OCI-M1 (cell line): ENCODE measurements around the gene LBR.

Experiments used
- DNase-seq: peaks from one replicate; lab custom pipeline; 2025; lab: John Stamatoyannopoulos, UW

The LBR gene

DNA sequence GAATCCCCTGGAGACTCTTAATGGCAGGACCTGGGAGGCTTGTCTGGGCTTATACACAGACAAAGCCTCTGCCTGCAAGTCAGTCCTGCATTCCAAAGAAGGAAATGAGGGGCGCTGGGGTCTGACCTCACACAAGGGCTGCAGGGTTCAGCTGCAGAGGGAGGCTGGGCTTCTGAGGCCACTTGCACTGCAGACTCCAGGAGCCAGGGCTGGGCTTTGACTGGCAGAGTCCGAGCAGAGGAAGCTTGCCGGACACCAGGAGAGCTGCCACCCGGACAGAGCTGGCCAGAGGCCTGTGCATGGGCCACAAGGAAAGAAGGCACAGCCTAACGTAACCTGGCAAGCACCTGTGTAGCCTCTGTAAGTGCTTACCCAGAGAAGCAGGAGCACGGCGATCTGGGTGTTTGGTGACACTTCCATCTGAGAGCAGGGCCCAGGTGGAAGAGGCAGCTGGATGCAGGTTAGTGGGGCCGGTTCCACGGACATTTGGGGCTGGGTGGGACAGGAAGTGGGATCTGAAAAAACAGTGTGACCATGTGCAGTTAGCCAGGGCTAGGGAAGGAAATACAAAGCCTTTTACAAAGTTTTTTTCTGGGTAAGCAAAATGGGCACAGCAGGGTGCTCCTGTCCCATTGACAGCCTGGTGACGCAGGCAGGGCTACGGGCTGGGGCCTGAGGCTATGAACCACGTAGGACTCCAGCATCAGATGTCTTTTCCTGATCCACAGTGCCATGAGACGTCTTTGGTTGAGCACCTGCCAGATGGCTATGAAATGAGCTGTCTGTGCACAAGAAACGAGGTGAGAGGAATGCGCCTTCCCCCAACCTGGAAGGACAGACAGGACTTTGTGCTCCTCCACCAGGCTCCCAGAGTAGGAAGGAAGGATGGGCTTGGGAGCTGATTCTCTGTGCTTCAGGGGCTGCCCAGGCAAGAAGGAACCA is 37.3 kb upstream of the LBR start:
- no peak for DNase-seq

GRCh38 chr1:225462714-225463574 is 35.1 kb upstream of the LBR start:
- DNase-seq: no peak

DNA sequence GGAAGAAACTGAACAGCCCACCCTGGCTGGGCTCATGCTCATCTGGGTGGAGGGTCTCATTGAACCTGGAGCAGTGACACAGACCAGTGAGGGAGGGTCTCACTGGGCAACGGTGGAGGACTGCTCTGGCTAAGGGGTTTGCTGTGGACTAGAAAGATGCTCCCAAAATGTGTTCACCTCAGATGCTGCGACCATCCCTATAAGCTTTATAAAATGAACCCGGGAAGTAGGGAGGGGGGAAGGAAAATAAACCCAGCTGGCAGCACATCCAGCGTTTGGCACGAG is 34.5 kb upstream of the LBR start:
- DNase-seq: no peak

GRCh38 chr1:225461533-225462428 is 33.9 kb upstream of the LBR start:
- DNase-seq: no peak

- DNase-seq: no peak
Measured at GRCh38 chr1:225460737-225461532, 33.1 kb upstream of the LBR start.

DNA sequence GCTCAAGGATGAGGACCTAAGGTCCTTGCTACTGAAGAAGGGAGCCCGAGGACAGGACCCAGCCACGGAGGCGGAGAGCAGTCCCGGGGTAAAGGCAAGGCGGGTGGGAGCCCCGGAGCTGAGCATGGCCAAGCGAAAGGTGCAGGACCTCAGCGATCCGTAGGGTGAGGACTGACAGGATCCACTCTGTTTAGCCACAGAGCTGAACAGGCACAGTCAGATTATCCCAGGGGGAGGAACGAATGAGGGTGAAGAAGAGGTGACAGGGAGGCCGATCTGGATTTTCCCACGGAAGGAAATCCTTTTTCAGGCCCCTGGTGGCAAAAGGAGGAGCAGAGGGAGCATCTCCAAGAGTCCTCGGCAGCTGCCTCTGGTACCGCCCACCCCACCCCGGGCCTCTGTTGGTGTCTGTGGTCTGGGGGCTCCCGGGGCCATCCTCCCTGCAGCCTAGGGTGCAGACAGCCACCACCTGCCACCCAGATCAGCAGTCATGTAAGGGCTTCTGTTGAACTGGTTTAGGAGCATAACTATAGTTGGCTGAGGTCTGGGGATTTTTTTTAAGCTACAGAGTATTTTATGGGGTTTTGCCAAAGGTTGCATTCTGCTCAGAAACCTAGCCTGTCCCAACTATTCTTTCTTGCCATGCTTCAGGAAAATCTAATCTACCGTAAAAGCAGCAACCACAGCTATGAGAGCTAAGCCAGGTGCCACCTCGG is 32.3 kb upstream of the LBR start:
- DNase-seq: no peak

- no peak for DNase-seq
Measured at GRCh38 chr1:225458222-225458631, 30.4 kb upstream of the LBR start.

GRCh38 chr1:225454733-225455132 is 26.9 kb upstream of the LBR start:
- no peak for DNase-seq

- no peak for DNase-seq
Measured at GRCh38 chr1:225453797-225454648, 26.2 kb upstream of the LBR start.

DNA sequence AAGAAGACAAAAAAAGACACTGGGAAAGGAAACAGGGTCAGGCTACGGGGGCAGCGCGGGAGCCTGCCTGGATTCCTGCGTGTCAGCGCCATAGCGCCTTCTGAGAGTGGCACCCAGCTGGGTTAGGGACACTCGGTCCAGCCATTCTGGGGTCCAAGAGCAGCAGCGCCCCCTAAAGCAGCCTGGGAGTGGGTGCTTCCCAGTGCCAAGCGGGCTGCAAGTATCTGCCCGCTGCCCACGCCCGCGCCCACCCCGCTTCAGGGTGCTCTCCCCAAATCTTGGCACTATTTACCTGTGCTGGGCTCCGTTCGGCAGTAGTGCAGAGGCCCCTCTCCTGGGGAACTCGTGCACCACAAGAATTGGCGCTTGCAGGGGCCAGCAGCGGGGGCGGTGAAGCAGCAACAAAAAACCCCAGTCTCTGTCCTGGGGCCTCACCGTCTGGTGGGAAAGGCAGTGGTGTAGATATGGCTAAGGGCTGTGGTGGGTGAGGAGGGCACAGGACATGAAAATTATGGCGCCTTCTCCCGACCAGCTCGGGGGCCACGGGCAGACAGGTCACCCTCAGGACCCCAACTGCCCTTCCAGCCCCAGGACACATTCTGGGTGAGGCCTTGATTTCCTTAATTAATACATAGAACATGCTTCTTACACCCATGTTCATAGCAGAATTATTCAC is 24.1 kb upstream of the LBR start:
- DNase-seq: no peak

- DNase-seq: no peak
Measured at GRCh38 chr1:225451340-225451739, 23.5 kb upstream of the LBR start.

GRCh38 chr1:225450491-225451191 is 22.8 kb upstream of the LBR start:
- DNase-seq: no peak

DNA sequence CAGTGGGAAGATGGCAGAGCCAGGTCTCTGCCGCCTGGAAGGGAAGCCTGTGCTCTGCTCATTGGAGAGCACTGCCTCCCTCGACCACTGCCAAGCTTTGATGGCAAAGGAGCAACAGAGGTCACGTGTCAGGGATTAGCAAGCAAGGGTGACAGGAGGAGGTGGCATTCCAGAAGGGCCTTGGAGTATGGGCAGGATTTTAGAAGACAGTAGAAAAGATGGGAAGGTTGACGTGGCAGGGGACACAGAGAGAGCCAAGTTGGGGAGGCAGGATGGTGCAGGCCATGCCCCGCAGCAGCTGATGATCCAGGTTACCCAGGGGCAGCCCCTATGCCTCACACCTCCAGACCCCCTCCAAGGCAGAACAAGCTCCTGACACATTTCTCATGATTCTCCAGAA is 21.9 kb upstream of the LBR start:
- DNase-seq: no peak

DNA sequence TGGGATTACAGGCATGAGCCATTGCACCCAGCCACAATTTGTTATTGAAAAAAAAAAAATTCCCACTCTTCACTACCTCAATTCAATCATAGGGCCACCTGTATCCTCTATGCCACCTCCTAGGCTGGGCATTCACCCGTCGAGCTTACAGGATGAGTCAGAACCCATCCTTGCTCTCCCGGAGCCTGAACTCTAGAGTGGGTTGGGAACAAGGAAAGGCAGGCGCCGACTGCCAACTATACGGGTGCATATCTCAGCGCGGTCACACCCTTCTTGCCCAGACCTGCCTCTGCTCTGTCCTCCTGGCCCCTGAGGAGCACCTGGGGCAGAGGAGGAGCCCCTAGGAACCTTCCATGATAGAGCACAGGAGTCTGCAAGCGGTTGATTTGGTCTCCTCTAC is 21.4 kb upstream of the LBR start:
- no peak for DNase-seq

GRCh38 chr1:225448146-225448805 is 20.4 kb upstream of the LBR start:
- DNase-seq: no peak

GRCh38 chr1:225447650-225448089 is 19.8 kb upstream of the LBR start:
- DNase-seq: no peak

DNA sequence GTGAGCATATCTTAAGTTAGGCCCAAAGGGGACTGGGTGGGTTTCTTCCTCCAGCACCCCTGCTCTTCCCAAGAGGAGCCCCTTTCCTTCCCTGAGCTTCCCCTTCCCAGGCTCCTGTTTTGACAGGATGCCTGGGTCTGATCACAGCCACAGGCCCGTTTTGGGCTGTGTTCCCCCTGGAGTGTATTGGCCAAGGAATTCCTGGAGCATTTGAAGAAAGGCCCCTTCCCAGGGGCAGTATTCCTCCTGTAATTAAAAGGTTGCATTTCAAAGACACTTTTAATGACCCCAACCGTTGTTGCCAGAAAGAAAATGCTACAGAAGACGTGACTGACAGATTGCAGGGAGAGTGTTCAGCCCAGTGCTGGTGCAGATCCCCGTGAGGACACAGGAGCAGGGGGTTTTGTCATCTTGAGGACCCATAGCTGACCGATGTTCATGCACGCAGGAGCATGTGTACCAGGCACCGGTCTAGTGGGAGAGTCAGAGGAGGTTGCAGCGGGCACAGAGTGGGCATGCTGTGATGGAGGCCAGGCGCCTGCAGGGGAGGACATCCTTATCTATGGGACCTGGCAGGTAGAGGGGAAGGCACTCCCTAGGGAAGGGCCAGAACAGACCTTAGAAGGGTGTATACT is 19.3 kb upstream of the LBR start:
- DNase-seq: no peak

- DNase-seq: no peak
Measured at GRCh38 chr1:225446595-225446960, 18.7 kb upstream of the LBR start.
